ENCODE data around the gene SULT1A3. TPM values are rescaled to one million over a fixed set of nuclear protein-coding genes. Genes with fewer than 3 reads are reported as not detected.

The SULT1A3 gene
- total and polyA plus RNA-seq, 2 experiments from 2014 or later: 11.2 to 17.4 TPM

GRCh38 chr16:30184891-30185682 lies 14.0 kb upstream of the SULT1A3 start (continued):
- TF ChIP-seq STAT1 (IDR thresholded peaks at IDR 0.05; ENCODE audit: unreplicated experiment) (no peak), JUNB (IDR thresholded peaks at IDR 0.05; ENCODE audit: unreplicated experiment) (no peak)
- TF ChIP-seq, protein P1, sequence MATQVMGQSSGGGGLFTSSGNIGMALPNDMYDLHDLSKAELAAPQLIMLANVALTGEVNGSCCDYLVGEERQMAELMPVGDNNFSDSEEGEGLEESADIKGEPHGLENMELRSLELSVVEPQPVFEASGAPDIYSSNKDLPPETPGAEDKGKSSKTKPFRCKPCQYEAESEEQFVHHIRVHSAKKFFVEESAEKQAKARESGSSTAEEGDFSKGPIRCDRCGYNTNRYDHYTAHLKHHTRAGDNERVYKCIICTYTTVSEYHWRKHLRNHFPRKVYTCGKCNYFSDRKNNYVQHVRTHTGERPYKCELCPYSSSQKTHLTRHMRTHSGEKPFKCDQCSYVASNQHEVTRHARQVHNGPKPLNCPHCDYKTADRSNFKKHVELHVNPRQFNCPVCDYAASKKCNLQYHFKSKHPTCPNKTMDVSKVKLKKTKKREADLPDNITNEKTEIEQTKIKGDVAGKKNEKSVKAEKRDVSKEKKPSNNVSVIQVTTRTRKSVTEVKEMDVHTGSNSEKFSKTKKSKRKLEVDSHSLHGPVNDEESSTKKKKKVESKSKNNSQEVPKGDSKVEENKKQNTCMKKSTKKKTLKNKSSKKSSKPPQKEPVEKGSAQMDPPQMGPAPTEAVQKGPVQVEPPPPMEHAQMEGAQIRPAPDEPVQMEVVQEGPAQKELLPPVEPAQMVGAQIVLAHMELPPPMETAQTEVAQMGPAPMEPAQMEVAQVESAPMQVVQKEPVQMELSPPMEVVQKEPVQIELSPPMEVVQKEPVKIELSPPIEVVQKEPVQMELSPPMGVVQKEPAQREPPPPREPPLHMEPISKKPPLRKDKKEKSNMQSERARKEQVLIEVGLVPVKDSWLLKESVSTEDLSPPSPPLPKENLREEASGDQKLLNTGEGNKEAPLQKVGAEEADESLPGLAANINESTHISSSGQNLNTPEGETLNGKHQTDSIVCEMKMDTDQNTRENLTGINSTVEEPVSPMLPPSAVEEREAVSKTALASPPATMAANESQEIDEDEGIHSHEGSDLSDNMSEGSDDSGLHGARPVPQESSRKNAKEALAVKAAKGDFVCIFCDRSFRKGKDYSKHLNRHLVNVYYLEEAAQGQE (IDR thresholded peaks at IDR 0.05; ENCODE audit: unreplicated experiment): no peak
- TF ChIP-seq, protein P2, sequence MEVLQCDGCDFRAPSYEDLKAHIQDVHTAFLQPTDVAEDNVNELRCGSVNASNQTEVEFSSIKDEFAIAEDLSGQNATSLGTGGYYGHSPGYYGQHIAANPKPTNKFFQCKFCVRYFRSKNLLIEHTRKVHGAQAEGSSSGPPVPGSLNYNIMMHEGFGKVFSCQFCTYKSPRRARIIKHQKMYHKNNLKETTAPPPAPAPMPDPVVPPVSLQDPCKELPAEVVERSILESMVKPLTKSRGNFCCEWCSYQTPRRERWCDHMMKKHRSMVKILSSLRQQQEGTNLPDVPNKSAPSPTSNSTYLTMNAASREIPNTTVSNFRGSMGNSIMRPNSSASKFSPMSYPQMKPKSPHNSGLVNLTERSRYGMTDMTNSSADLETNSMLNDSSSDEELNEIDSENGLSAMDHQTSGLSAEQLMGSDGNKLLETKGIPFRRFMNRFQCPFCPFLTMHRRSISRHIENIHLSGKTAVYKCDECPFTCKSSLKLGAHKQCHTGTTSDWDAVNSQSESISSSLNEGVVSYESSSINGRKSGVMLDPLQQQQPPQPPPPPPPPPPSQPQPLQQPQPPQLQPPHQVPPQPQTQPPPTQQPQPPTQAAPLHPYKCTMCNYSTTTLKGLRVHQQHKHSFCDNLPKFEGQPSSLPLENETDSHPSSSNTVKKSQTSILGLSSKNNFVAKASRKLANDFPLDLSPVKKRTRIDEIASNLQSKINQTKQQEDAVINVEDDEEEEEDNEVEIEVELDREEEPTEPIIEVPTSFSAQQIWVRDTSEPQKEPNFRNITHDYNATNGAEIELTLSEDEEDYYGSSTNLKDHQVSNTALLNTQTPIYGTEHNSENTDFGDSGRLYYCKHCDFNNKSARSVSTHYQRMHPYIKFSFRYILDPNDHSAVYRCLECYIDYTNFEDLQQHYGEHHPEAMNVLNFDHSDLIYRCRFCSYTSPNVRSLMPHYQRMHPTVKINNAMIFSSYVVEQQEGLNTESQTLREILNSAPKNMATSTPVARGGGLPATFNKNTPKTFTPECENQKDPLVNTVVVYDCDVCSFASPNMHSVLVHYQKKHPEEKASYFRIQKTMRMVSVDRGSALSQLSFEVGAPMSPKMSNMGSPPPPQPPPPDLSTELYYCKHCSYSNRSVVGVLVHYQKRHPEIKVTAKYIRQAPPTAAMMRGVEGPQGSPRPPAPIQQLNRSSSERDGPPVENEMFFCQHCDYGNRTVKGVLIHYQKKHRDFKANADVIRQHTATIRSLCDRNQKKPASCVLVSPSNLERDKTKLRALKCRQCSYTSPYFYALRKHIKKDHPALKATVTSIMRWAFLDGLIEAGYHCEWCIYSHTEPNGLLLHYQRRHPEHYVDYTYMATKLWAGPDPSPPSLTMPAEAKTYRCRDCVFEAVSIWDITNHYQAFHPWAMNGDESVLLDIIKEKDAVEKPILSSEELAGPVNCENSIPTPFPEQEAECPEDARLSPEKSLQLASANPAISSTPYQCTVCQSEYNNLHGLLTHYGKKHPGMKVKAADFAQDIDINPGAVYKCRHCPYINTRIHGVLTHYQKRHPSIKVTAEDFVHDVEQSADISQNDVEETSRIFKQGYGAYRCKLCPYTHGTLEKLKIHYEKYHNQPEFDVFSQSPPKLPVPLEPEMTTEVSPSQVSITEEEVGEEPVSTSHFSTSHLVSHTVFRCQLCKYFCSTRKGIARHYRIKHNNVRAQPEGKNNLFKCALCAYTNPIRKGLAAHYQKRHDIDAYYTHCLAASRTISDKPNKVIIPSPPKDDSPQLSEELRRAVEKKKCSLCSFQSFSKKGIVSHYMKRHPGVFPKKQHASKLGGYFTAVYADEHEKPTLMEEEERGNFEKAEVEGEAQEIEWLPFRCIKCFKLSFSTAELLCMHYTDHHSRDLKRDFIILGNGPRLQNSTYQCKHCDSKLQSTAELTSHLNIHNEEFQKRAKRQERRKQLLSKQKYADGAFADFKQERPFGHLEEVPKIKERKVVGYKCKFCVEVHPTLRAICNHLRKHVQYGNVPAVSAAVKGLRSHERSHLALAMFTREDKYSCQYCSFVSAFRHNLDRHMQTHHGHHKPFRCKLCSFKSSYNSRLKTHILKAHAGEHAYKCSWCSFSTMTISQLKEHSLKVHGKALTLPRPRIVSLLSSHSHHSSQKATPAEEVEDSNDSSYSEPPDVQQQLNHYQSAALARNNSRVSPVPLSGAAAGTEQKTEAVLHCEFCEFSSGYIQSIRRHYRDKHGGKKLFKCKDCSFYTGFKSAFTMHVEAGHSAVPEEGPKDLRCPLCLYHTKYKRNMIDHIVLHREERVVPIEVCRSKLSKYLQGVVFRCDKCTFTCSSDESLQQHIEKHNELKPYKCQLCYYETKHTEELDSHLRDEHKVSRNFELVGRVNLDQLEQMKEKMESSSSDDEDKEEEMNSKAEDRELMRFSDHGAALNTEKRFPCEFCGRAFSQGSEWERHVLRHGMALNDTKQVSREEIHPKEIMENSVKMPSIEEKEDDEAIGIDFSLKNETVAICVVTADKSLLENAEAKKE (CRISPR knock-in tag; IDR thresholded peaks at IDR 0.05): no peak
